SU-DHL-6 (cell line): ENCODE results near the gene ROBO2.

Experiments used
- H2AFZ ChIP-seq: fragments of 200-600 bp; sonication (generic); 2 replicates; pipeline ENCODE4 v1.6.1; 2014; ENCODE audit warnings: low read depth, mild to moderate bottlenecking, moderate library complexity, mixed read lengths, antibody characterized with exemption, low read length; ENCODE audit not compliant: severe bottlenecking
- H3F3A ChIP-seq: fragments of 200-600 bp; shearing (Covaris generic); 2 replicates; pipeline ENCODE4 v1.6.0; 2016; ENCODE audit warnings: antibody characterized with exemption, mild to moderate bottlenecking; ENCODE audit not compliant: insufficient read depth
- H3K27ac ChIP-seq: fragments of 200-600 bp; sonication (generic); 2 replicates; pipeline ENCODE4 v1.5.1; 2016; ENCODE audit warnings: low read depth, mild to moderate bottlenecking, low read length, moderate library complexity, mixed read lengths
- H3K27me3 ChIP-seq: fragments of 200-600 bp; sonication (generic), shearing (Covaris generic); 2 replicates; pipeline ENCODE4 v1.6.0; 2014; ENCODE audit warnings: mild to moderate bottlenecking, low read length
- H3K36me3 ChIP-seq: fragments of 200-600 bp; sonication (generic); 2 replicates; pipeline ENCODE4 v1.6.1; 2014; ENCODE audit warnings: mild to moderate bottlenecking, low read length, mixed read lengths
- H3K4me2 ChIP-seq: fragments of 300-600, 200-600 bp; shearing (Covaris generic), sonication (generic); 2 replicates; pipeline ENCODE4 v1.6.0; 2014; ENCODE audit warnings: low read length, low read depth, mild to moderate bottlenecking; ENCODE audit not compliant: poor library complexity, severe bottlenecking
- H3K4me3 ChIP-seq: fragments of 200-600 bp; sonication (generic); 2 replicates; pipeline ENCODE4 v1.5.1; 2014; ENCODE audit warnings: antibody characterized with exemption, low read length, mild to moderate bottlenecking, mixed read lengths; ENCODE audit not compliant: insufficient read depth, poor library complexity, severe bottlenecking
- H3K79me2 ChIP-seq: fragments of 200-600 bp; sonication (generic); 2 replicates; pipeline ENCODE4 v1.6.1; 2014; ENCODE audit warnings: mild to moderate bottlenecking, low read length, moderate library complexity; ENCODE audit not compliant: insufficient read depth
- H3K9ac ChIP-seq: fragments of 200-600 bp; sonication (generic); 2 replicates; pipeline ENCODE4 v1.7.0; 2014; ENCODE audit warnings: mild to moderate bottlenecking, low read length
- H3K9me2 ChIP-seq: fragments of 200-600 bp; sonication (generic); replicated peaks from 2 replicates; pipeline ENCODE4 v1.6.1; 2014; ENCODE audit warnings: low read length; ENCODE audit not compliant: insufficient read depth
- H3K9me3 ChIP-seq: fragments of 200-600 bp; sonication (generic); 2 replicates; pipeline ENCODE4 v1.6.1; 2014; ENCODE audit warnings: low read length, mixed read lengths; ENCODE audit not compliant: insufficient read depth
- H4K20me1 ChIP-seq: fragments of 200-600 bp; sonication (generic); 2 replicates; pipeline ENCODE4 v1.6.1; 2014; ENCODE audit warnings: low read depth, mild to moderate bottlenecking, antibody characterized with exemption, low read length, moderate library complexity, mixed read lengths
- CTCF ChIP-seq: fragments of 200-600 bp; sonication (generic); IDR thresholded peaks from one replicate; pipeline ENCODE4 v1.5.1; 2017; ENCODE audit warnings: antibody characterized with exemption, mild to moderate bottlenecking, low read length, moderate library complexity; ENCODE audit not compliant: insufficient read depth, poor library complexity, severe bottlenecking
- EZH2phosphoT487 ChIP-seq: fragments of 200-600 bp; sonication (generic), shearing (Covaris generic); conservative IDR thresholded peaks from 2 replicates; pipeline ENCODE4 v1.6.1; 2018; ENCODE audit warnings: mild to moderate bottlenecking, antibody characterized with exemption, low read length, moderate library complexity, mixed read lengths

Gene ROBO2

DNA sequence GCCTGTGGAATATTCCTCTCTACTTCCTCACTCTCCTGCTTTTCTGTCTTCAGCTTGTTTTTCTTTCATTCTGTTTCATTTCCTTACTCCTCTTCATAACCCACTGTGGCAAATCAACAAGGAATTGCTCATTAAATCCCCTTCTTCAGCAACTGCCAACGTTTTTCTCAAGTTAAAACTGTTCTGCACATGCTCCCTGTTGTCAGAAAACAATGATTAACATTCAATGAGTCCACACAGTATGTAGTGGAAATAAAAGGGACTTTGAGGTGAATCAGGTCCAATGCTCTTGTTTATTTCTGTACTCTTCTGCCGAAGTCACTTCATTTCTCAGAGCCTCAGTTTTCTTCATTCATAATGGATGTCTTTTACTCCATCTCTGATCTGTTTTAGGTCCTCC, 11.9 kb upstream of the ROBO2 start:
- no peak overlapping the region for H2AFZ ChIP-seq
- no peaks in the 10 kb centered on the region for H3F3A ChIP-seq
- H3K27me3 ChIP-seq, result no peaks in the 10 kb centered on the region
- H4K20me1 ChIP-seq, result no peaks in the 10 kb centered on the region
- no peak overlapping the region for H3K27ac ChIP-seq
- TF ChIP-seq EZH2phosphoT487 (no peak), CTCF (no peak)
- H3K9me2 ChIP-seq, result no peaks in the 10 kb centered on the region
- H3K9ac ChIP-seq, result no peak overlapping the region
- no peaks in the 10 kb centered on the region for H3K9me3 ChIP-seq
- H3K36me3 ChIP-seq, result no peaks in the 10 kb centered on the region
- H3K79me2 ChIP-seq, result no peaks in the 10 kb centered on the region
- no peak overlapping the region for H3K4me2 ChIP-seq
- no peak overlapping the region for H3K4me3 ChIP-seq

GRCh38 chr3:77038468-77038929, 1.4 kb upstream of the ROBO2 start:
- no peak overlapping the region for H3K4me3 ChIP-seq
- H2AFZ ChIP-seq, result peak overlapping the region; percentile 53
- H3K9me3 ChIP-seq, result no peaks in the 10 kb centered on the region
- no peak overlapping the region for H3K4me2 ChIP-seq
- no peak overlapping the region for H3K27ac ChIP-seq
- no peaks in the 10 kb centered on the region for H4K20me1 ChIP-seq
- TF ChIP-seq EZH2phosphoT487 (no peak), CTCF (no peak)
- H3K79me2 ChIP-seq, result no peaks in the 10 kb centered on the region
- H3F3A ChIP-seq, result no peaks in the 10 kb centered on the region
- H3K9me2 ChIP-seq, result no peaks in the 10 kb centered on the region
- no peaks in the 10 kb centered on the region for H3K27me3 ChIP-seq
- no peaks in the 10 kb centered on the region for H3K36me3 ChIP-seq
- H3K9ac ChIP-seq, result no peak overlapping the region; the same call in 1 of the 2 replicates

GRCh38 chr3:77038930-77039605, 831 bp upstream of the ROBO2 start:
- Histone ChIP-seq H3K4me3 (no peak overlapping the region), H3K79me2 (no peaks in the 10 kb centered on the region), H4K20me1 (no peaks in the 10 kb centered on the region), H3K36me3 (no peaks in the 10 kb centered on the region), H3K27ac (no peak overlapping the region), H3F3A (no peaks in the 10 kb centered on the region), H3K9me3 (no peaks in the 10 kb centered on the region), H3K9ac (no peak overlapping the region; the same call in 1 of the 2 replicates), H3K4me2 (no peak overlapping the region), H2AFZ (peak overlapping the region; percentile 53), H3K9me2 (no peaks in the 10 kb centered on the region), H3K27me3 (no peaks in the 10 kb centered on the region)
- TF ChIP-seq CTCF (no peak), EZH2phosphoT487 (no peak)
